GM12873 (cell line): Measurements from ENCODE around the gene HCK.

ENCODE experiments used
- TF ChIP-seq, protein P1 (sequence below): IDR thresholded peaks from 2 replicates; pipeline ENCODE4 v1.5.1; 2012; ENCODE audit warnings: low read depth, mild to moderate bottlenecking, moderate library complexity, low read length, control low read depth; ENCODE audit not compliant: insufficient read depth; ENCODE audit errors: missing control alignments

The HCK gene

DNA sequence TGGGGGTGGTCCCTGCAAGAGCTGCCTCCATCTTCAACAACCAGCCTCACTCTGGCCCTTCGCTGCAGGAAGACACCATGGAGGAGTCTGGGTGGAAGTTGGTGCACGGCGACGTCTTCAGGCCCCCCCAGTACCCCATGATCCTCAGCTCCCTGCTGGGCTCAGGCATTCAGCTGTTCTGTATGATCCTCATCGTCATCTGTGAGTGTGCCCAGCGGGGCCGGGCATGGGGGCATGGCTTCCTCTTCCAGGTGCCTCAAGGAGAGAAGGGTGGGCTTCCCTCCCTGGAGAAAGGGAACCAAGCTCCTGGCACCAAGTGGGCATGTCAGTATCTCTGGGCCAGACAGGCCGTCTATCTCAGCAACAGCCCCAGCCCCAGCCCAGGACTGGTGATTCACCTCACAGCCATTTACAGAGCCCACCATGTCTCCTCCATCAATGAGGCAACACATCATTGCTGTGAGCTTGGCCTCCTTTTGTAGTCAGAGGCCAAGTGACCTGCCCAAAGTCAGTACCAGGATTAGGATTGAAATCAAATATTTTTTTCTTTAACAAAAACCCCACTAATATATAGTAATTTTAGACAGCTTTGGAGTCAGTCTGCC, 97.6 kb downstream of the HCK start:
- TF ChIP-seq, protein P1, sequence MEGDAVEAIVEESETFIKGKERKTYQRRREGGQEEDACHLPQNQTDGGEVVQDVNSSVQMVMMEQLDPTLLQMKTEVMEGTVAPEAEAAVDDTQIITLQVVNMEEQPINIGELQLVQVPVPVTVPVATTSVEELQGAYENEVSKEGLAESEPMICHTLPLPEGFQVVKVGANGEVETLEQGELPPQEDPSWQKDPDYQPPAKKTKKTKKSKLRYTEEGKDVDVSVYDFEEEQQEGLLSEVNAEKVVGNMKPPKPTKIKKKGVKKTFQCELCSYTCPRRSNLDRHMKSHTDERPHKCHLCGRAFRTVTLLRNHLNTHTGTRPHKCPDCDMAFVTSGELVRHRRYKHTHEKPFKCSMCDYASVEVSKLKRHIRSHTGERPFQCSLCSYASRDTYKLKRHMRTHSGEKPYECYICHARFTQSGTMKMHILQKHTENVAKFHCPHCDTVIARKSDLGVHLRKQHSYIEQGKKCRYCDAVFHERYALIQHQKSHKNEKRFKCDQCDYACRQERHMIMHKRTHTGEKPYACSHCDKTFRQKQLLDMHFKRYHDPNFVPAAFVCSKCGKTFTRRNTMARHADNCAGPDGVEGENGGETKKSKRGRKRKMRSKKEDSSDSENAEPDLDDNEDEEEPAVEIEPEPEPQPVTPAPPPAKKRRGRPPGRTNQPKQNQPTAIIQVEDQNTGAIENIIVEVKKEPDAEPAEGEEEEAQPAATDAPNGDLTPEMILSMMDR = no peak

DNA sequence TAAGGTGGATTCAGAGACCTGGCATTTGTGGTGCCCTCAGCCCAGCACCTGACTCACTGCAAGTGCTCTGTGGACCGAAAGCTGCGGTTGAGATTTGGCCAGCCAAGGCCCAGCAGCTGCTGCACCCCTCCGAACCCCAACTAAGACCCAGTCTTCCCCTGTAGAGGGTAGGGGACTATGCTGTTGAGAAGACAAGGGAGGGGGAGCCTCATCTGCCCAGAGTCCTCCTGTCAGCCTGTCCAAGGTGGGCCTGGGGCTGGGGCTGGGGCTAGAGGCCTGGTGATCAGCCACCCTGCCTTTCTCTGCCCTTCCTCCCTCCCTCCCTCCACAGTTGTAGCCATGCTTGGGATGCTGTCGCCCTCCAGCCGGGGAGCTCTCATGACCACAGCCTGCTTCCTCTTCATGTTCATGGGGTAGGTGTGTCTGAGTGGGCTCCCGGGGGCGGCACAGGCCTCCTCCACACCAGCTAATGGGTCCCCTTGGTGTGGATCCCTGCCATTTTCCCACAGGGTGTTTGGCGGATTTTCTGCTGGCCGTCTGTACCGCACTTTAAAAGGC, 98.3 kb downstream of the HCK start:
- TF ChIP-seq, protein P1 = no peak
